B cell (primary cell): ENCODE measurements around the gene NACA.

Source experiments
- CTCF ChIP-seq: fragments of 200-600 bp; IDR thresholded peaks from one replicate; pipeline ENCODE4 v1.8.0; 2022; ENCODE audit warnings: antibody characterized with exemption, mild to moderate bottlenecking
- EZH2 ChIP-seq: IDR thresholded peaks from 2 replicates; pipeline ENCODE4 v1.6.1; 2012; ENCODE audit warnings: borderline replicate concordance, low read depth, mild to moderate bottlenecking, moderate library complexity, low read length; ENCODE audit not compliant: insufficient read depth, poor library complexity, severe bottlenecking

GRCh38 chr12:56749359-56749758, 24.3 kb upstream of the NACA start:
- TF ChIP-seq CTCF: no peak
- TF ChIP-seq EZH2: no peak
